Dedifferentiated amniotic fluid mesenchymal stem cell (primary cell): ENCODE results near the gene LAMC3.

Source experiments
- DNase-seq: peaks from one replicate; pipeline ENCODE4 v3.0.0-alpha.2; 2016; ENCODE audit errors: extremely low spot score

Gene LAMC3

DNA sequence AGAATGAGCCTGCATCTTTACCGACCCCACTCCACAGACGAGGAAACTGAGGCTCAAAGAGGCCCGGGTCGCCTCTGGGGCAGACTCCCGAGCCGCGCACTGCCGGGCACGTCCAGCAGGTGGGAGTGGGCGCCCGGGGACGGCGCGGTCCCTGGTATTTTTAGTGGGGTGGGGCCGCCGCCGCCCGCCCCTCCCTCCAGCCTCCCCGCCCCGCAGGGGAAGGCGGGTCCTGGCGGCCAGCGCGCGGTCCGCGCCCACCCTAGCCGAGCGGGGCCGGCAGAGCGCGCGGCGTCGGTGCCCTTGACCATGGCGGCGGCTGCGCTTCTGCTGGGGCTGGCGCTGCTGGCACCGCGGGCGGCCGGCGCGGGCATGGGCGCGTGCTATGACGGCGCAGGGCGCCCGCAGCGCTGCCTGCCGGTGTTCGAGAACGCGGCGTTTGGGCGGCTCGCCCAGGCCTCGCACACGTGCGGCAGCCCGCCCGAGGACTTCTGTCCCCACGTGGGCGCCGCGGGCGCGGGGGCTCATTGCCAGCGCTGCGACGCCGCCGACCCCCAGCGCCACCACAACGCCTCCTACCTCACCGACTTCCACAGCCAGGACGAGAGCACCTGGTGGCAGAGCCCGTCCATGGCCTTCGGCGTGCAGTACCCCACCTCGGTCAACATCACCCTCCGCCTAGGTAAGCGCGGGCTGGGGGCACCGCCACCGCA, at the start of gene LAMC3:
TSS of gene LAMC3 (plus strand) at position 266 of the 710 bp plus-strand sequence. CDS start at position 307, 41 bp downstream.
- DNase-seq, result no peak

DNA sequence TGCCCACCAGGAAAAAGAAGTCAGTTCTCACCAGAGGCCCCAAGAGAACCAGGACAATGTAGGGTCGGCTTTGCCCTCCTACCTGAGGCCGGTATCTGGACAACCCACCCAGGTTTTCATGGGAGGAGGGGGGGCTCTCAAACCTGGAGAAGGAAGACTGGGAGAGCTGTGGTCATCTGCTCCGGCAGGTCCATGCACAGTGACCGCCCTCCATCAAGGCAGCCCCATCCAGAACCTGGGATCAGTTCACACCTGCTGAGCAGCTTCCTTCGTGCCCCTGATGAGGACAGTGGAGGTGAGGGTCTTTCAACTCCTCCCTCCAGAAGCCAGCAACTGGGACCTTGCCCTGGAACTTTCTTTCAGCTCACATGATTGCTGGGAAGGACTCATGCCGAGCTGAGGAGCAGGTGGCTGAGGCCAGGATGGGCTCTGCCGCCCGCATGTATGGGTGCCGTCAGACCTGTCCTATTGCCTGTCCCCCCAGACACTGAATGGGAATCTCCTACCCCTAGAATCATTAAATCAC, 49.1 kb upstream of the LAMC3 start:
- DNase-seq, result no peak

DNA sequence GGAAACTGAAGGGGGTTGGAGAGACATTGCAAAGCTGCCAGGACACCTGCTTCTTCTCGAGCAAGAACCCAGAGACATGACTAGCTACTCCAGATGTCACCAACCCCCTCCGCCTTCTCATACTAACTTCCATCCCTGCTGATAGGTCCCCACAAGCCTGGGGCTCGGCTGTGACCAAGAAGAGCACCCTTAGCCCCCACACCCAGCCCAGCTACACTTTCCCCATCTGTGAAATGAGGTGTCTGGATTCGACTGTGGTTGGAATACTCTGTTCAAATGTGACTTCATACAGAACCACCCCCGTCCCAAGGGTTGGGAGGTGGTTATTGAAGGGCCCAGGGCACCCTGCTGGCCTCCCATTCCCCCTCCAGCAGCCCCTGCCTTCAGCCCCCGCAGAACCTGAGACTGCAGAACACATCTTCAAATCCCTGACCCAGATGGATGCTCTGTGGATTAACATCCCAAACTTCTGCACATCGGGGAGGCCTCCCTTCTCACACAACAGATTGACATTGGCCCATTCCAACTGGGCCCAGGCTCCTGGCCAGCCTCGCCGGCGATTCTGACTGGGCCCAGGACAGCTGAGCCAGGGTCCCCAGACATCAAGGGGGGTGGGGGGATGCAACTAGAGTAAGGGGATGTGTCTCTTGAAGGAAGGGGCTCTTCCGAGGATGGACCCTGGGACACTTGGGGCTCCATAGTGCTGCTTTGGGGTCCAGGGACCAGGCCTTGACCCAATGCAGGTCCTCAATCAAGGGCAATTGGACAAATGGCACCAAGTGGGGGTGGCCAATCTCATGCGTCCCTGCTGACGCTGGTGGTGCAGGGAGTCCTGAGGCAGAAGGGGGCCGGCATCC, 48.2 kb upstream of the LAMC3 start:
- DNase-seq, result no peak

DNA sequence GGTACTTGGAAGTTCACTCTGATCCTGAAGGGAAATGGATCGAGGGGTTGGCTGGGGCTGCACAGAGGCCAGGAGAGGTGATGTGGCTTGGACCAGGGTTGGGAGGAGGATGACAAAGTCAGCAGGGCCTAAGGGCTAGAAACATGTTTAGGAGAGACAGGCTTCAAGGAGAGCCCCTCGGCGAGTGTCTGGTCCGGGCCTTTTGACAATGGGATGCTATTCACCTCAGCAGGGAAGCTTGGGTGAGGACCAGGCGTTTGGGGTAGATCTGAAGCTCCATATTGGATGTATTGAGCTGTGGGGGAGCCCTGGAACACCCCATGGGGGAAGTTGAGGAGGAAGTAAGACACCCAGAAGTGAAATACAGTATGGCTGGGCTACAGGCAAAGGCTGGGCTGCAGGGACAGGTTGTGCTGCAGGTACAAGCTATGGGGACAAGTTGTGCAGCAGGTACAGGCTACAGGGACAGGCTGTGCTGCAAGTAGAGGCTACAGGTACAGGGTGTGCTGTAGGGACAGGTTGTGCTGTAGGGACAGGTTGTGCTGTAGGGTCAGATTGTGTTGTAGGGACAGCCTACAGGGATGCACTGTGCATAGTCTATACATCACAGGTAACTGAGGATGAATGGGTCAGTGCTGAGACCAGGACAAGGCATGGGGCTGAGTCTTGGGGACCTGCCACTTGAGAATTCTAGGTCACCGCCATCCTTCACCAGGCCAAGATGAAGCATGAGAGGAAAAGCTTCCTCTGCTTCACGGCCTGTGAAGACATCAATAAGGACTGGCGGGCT, 47.3 kb upstream of the LAMC3 start:
- DNase-seq, result no peak

DNA sequence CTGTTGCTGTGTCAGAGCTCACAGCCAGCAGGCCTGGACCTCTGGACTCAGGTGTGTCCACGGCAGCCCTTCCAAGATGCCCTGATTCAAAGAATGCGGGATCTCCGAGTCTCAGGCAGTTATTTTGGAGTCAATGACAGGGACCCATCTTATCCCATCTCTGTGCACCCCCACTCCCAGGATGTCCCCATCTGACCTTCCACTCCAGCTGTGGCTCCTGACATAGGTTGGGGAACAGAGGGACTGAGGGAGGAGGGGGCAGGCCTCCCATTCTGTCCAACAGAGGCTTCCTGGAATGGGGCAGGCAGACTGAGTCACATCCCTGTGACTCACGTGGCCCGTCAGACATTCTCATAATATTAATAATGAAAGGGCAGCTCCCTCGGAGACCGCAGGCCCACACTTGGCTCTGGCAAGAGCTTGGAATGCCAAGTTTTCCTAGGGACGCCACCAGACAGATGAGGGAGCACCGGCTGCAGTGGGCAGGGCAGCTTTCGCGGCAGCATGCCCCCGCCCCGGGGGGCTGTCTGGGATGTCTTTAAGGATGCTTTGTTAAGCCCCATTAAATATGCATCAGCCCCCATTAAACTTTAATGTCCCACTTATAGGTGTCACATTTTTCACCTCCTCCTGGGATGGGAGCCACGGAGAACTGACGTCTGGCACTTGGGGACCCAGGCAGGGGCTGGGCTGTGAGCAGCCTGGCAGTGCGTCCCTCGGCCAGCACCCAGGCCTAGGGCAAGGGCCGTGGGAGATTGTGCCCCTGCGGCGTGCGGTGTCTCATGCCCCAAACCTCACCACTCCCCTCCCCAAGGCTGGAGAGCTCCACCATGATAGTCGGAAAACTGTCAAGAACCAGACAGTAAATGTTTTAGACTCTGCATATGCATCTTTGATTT, 46.3 kb upstream of the LAMC3 start:
- DNase-seq, result peak; percentile 86

DNA sequence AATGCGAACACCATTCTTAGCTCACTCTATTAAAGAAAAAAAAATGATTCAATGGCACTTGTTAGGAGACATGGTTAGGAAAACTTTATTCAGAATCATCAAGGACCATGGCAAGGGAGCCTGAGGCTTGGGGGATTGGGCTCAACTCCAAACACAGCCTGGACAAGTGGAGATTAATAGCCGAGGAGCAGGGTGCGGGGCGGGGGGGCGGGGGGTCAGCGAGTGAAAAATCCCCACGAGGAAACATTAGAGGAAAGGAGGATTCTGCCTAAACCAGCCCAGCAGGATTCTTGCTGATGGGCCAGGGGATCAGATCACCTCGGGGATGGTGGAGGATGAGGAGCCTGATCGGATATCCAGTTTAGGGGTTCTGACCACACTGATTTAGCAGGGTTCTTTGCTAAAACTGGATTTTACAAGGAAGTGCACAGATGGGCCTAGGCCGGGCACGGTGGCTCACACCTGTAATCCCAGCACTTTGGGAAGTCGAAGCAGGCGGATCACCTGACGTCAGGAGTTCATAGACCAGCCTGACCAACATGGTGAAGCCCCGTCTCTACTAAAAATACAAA, 45.6 kb upstream of the LAMC3 start:
- no peak for DNase-seq

DNA sequence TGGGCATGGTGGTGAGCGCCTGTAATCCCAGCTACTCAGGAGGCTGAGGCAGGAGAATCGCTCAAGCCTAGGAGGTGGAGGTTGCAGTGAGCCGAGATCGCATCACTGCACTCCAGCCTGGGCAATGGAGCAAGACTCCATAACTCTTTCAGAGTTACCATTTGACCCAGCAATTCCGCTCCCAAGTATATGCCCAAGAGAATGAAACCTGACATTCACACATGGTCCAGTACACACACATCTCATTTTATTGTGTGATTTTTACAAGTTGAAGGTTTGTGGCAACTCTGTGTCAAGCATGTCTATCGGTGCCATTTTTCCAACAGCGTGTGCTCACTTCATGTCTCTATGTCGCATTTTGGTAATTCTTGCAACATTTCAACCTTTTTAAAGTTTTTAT, 45.1 kb upstream of the LAMC3 start:
- no peak for DNase-seq

DNA sequence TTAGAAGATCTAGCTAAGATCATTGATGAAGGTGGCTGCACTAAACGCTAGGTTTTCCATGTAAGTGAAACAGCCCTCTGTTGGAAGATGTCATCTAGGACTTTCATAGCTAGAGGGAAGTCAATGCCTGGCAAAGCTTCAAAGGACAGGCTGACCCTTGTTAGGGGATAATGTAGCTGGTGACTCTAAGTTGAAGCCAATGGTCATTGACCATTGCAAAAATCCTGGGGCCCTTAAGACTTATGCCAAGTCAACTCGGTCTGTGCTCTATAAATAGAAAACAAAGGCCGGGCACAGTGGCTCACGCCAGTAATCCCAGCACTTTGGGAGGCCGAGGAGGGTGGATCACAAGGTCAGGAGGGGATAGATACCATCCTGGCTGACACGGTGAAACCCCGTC, 43.3 kb upstream of the LAMC3 start:
- no peak for DNase-seq

DNA sequence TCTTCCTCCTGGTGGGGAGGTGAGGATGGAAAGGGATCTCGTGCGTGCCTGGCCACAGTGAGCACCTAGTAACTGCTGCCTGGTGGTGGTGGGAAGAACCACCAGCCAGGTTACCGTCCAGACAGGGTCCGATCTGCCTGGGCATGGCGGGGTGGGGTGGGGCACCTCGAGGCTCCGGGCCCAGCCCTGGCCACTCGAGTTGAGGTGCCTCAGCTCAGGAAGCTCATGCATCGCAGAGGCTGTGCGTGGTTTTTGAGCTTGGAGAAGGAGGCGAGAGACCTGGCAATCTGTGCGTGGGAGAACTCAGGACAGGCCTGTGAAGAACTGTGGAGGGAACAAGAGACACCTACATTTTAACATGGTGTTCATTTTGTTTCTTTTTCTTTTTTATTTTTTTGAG, 38.9 kb upstream of the LAMC3 start:
- no peak for DNase-seq

DNA sequence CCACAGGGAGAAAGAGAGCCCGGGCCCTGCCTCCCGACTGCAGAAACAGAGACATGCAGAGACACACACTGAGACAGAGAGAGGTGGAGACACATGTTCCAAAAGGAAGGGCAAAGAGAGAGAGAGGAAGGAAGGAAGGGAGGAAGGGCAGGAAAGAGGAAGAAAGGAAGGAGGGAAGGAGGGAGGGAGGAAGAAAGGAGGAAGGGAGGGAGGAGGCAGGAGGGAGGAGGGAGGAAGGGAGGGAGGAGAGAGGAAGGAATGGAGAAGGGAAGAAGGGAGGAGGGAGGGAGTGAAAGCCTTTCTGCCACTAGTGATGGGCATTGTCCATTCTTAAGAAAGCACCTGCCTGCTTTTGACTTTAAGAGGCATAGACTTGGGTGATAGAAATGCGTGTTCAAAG, 38.1 kb upstream of the LAMC3 start:
- no peak for DNase-seq

DNA sequence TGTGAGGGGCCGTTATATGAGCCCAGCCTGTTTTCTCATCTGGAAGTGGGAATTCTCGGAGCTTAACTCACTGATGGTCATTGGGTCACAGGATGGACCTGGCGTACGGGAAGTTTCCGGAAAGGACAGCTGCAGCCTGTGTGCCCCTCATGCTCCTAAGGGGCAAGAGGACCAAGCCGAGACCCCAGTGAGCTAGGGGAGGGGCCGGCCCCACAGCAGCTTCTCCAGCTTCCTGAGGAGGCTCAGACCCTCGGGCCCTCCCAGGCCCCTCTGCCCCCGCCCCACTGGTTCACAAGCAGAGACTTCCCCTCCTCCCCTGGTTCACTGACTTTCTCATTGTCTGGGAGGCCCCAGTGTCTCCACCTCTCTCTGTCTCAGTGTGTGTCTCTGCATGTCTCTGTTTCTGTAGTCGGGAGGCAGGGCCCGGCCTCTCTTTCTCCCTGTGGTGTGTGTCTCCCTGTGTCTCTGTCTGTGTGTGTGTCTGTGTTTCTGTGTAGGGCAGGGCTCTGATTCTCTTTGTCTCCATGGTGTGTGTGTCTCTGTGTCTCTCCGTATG, 37.6 kb upstream of the LAMC3 start:
- DNase-seq, result no peak

DNA sequence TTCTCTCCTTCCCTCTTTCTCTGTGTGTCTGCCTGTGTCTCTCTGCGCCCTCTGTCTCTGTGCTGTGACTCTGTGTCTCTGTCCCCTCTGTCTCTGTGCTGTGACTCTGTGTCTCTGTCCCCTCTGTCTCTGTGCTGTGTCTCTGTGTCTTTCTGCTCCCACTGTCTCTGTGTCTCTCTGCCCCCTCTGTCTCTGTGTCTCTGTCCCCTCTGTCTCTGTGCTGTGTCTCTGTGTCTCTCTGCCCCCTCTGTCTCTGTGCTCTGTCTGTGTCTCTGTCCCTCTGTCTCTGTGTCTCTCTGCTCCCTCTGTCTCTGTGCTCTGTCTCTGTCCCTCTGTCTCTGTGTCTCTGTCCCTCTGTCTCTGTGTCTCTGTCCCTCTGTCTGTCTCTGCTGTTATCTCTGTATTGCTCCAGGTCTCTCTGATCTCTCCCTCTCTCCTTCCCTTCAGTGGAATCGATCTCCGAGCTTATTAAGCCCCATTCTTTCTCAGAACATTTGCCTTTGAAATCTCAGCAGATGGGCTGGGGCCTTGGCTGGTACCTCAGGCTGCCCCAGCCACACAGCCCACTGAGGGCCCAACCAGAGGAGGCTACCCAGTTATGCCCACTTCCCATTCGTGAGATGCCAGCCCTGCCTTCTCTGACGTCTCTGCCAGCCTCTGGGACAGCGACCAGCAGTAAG, 36.6 kb upstream of the LAMC3 start:
- no peak for DNase-seq

DNA sequence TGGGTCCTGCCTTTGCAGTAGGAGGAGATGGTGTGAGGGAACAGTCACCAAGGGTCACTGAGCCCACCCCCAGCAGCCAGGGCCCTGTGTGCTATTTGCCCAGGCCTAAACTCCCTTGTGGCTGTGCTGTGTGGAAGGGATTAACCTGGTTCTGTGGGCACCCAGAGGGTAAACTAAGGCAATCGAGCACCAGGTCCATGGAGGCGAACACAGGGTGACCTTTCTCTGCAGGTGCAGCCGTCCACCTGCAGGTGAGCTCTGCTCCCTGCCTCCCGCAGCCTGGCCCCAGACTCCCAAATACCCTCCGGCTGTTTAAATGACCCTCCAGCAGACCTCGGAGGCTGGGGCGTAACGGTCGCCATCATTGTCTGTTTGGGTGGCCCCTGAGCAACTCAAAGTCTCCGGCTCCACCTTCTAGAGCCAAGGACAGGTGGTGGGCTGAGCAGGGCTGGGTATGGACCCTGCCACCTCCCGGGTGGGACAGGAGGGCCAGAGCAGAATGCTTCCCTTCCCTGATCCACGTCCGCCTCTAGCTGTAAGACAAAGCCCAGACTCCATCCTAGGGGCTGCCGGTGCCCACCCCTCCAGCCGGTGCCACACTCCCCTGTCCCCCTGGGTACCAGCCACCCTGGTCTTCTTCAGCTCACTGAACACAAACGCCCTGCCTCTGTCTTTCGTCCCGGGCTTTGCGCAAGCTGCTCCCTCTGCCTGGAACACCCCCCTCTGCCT, 35.9 kb upstream of the LAMC3 start:
- no peak for DNase-seq

DNA sequence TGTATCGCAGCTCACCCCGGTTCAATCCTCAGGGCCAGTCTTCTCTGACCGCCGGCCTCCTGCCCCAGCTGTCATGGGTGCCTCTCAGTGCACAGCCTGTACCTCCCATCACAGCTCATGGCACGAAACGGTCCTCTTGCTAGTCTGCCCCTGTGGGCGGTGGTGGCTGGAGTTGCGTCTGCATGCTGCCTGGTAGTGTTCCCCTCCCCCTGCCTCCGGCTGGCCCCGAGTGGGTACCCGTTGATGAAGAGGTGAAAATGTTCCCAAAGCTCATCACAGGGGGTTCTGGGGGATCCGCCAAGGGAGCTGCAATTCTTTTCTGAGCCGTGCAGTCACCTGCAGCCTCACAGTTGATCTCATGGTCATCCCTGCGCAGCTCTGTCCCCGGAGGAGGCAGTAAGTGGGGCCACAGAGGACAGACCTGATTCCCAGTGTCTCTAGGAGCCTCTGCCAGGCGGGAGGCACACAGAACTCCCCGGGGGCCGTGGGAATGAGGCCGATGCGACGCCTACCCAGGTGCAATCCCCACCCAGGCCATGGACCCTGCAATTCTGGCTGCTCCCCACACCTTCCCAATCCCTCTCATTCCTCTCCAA, 35.2 kb upstream of the LAMC3 start:
- no peak for DNase-seq

DNA sequence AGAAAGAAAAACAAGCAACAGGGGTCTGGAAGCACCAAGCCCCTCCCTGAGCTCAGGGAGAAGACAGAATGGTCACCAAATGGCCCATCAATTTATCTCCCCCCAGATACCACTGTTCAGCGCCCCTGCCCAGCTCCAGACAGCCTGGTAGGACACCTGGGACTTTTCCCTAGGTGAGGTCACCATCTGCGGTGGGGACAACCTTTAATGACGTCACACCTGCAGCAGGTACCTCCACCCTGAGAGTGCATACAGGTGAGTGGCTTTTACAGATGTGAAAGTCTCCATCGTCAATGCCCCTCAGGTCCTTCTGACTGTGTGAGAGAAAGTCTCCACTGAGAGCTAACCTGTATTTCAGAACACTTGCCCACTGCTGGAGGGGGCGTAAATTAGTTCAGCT, 34.3 kb upstream of the LAMC3 start:
- no peak for DNase-seq

DNA sequence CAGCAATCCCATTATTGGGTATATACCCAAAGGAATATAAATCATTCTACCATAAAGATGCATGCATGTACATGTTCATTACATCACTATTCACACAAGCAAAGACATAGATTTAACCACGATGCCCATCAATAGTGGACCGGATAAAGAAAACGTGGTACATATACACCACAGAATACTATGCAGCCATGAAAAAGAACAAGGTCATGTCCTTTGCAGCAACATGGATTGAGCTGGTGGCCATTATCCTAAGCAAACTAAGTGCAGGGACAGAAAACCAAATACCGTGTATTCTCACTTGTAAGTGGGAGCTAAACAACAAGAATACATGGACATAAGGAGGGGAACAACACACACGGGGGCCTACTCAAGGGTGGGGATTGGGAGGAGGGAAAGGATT, 33.8 kb upstream of the LAMC3 start:
- DNase-seq, result no peak

DNA sequence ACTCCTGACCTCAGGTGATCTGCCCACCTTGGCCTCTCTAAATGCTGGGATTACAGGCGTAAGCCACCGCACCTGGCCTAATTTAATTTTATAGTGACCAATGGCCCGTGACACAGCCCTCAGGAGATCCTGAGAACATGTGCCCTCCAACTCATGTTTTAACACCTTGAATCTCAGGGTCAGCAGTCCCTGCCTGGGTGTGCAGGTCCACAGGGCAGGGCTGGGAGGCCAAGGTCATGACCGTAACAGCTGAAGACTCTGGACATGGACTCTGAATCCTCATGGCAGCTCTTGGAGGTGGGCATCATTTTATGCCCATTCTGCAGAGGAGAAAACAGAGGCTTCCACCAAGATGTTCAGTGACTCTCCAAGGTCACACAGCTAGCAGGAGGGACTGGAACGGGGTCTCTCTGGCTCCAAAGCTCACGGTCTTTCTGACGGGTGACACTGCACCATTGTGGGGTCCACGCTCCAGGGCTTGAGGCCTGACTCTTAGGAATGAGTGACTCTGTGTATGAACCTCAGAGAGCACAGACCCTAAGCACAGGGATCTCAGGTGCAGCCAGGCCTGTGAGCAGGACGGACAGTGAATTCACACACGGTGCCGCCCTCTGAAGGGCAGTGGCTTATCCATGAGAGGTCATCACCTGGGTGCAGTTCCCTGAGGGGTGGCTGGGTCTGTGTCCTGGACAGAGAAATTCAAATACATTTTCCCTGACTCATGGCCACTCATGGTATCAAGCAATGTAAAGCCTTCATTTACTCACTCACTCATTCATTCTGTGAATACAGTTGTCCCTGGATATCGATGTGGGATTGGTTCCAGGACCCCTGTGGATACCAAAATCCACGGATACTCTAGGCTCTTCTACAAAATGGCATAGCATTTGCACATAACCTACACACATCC, 32.8 kb upstream of the LAMC3 start:
- no peak for DNase-seq

DNA sequence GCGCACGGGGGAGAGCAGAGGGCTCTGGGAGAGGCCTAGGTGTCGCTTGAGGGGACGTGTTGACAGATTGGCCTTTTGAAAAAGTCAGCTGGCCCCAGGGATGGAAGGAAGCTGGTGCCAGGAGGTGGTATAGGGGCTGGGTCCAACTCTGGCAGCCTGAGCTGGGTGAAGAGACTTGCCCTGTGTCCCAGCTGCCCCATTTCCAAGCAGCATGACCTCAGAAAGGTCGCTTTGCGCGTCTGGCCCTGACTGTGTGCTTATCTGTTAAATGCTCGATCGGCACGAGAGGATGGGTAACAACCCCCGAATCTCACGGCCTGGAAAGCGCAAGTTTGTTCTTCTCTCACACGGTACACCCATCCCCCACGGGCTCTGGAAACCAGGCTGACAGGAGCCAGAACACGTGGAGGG, 31.2 kb upstream of the LAMC3 start:
- DNase-seq, result no peak
